ENCODE data around the gene OR11H1. TPM values are rescaled to one million over a fixed set of nuclear protein-coding genes. Genes with fewer than 3 reads are reported as not detected.
"Not testable (repeated sequence)": the region's sequence is repeated elsewhere in the genome, so short reads cannot be mapped to it uniquely, and the experiment has no call there.

OR11H1 gene, protein sequence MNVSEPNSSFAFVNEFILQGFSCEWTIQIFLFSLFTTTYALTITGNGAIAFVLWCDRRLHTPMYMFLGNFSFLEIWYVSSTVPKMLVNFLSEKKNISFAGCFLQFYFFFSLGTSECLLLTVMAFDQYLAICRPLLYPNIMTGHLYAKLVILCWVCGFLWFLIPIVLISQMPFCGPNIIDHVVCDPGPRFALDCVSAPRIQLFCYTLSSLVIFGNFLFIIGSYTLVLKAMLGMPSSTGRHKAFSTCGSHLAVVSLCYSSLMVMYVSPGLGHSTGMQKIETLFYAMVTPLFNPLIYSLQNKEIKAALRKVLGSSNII
- total RNA-seq (2013) = not detected
- polyA plus RNA-seq (not detected), polyA minus RNA-seq (not detected in 2 replicates), total RNA-seq (0 reads per million in 11 experiments)

DNA sequence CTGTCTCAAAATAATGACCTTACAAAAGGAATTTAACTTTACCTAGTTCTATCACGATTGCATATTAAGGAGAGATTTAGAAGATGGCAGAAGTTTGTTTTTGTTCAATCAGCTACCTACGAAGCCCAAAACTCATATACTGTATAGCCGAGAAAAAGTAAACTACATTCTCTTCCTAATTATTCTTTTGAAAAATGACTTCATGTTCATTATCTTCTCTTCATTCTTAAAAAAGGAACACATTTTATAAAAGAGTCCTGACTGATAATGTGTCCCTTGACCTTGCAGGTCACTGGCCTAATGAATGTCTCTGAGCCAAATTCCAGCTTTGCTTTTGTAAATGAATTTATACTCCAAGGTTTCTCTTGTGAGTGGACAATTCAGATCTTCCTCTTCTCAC is at the start of gene OR11H1:
Gene OR11H1 (plus strand): TSS at position 301 of the 400 bp plus-strand sequence. CDS start 0 bp downstream, at position 301.
- H3K4me3 Mint-ChIP-seq; H3K9me3 Mint-ChIP-seq; H3K27ac ChIP-seq (ENCODE audit: low read depth in 1 of 2, low read length in 2 of 2); H3K9ac ChIP-seq (ENCODE audit: insufficient read depth, low read length, poor library complexity, severe bottlenecking); H3K9me3 ChIP-seq (replicated peaks in 1 of 2; ENCODE audit: control insufficient read depth in 1 of 2, insufficient read depth in 1 of 2, low read length in 2 of 2); H2AFZ ChIP-seq (ENCODE audit: insufficient read depth, low read depth, low read length, poor library complexity, severe bottlenecking); H3K27ac Mint-ChIP-seq; H3K4me3 ChIP-seq (replicated peaks in 1 of 3; ENCODE audit: low read depth in 2 of 3, low read length in 3 of 3); intact Hi-C loops (cut with micrococcal nuclease); H4K20me1 ChIP-seq (ENCODE audit: insufficient read depth, low read length); H3K36me3 ChIP-seq (replicated peaks in 1 of 2; ENCODE audit: control insufficient read depth in 1 of 2, insufficient read depth in 2 of 2, low read length in 2 of 2); H3K27me3 Mint-ChIP-seq (ENCODE audit: low read depth in 3 of 3); H3K36me3 Mint-ChIP-seq; H3K4me2 ChIP-seq (replicated peaks; ENCODE audit: extremely low read depth, low read length, poor library complexity, severe bottlenecking); H3K4me1 ChIP-seq (ENCODE audit: control insufficient read depth in 1 of 2, insufficient read depth in 2 of 2, low read length in 2 of 2); H3K79me2 ChIP-seq (ENCODE audit: insufficient read depth, low read length); DNase-seq; H3K27me3 ChIP-seq (ENCODE audit: control insufficient read depth in 2 of 2, insufficient read depth in 2 of 2, low read length in 2 of 2); H3K4me1 Mint-ChIP-seq: not testable (repeated sequence)
- no CpG with 5 or more reads among the region's 3 CpGs for WGBS (ENCODE audit: insufficient coverage)

DNA sequence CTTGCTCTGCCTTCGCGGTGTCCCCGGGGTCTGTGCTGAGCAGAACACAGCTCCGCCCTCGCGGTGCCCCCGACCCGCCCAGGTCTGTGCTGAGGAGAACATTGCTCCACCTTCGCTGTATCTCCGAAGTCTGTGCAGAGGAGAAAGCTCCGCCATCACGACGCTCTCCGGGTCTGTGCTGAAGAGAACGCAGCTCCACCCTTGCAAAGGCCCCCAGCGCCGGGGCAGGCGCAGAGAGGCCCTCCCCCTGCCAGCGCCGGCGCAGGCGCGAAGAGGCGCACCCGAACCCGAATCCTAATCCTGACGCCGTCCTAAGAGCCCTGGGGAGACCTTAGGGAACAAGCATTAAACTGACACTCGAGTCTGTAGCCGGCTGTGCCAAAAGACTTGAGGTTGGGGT is 18.0 kb upstream of the OR11H1 start:
- H3K9ac ChIP-seq (ENCODE audit: insufficient read depth, low read length, poor library complexity, severe bottlenecking); H3K4me3 ChIP-seq (replicated peaks in 1 of 3; ENCODE audit: low read depth in 2 of 3, low read length in 3 of 3); DNase-seq; intact Hi-C loops (cut with micrococcal nuclease); H3K36me3 Mint-ChIP-seq; H3K4me2 ChIP-seq (replicated peaks; ENCODE audit: extremely low read depth, low read length, poor library complexity, severe bottlenecking); H3K27ac ChIP-seq (ENCODE audit: low read depth in 1 of 2, low read length in 2 of 2); H3K36me3 ChIP-seq (replicated peaks in 1 of 2; ENCODE audit: control insufficient read depth in 1 of 2, insufficient read depth in 2 of 2, low read length in 2 of 2); H3K4me3 Mint-ChIP-seq; H3K4me1 ChIP-seq (ENCODE audit: control insufficient read depth in 1 of 2, insufficient read depth in 2 of 2, low read length in 2 of 2); H2AFZ ChIP-seq (ENCODE audit: insufficient read depth, low read depth, low read length, poor library complexity, severe bottlenecking); H3K27me3 Mint-ChIP-seq (ENCODE audit: low read depth in 3 of 3); H3K27me3 ChIP-seq (ENCODE audit: control insufficient read depth in 2 of 2, insufficient read depth in 2 of 2, low read length in 2 of 2); H3K9me3 ChIP-seq (replicated peaks in 1 of 2; ENCODE audit: control insufficient read depth in 1 of 2, insufficient read depth in 1 of 2, low read length in 2 of 2); H3K9me3 Mint-ChIP-seq; H3K79me2 ChIP-seq (ENCODE audit: insufficient read depth, low read length); H3K27ac Mint-ChIP-seq; H4K20me1 ChIP-seq (ENCODE audit: insufficient read depth, low read length); H3K4me1 Mint-ChIP-seq: not testable (repeated sequence)
- WGBS (ENCODE audit: insufficient coverage) = 37% methylated on average over 5 of the region's 30 CpGs

DNA sequence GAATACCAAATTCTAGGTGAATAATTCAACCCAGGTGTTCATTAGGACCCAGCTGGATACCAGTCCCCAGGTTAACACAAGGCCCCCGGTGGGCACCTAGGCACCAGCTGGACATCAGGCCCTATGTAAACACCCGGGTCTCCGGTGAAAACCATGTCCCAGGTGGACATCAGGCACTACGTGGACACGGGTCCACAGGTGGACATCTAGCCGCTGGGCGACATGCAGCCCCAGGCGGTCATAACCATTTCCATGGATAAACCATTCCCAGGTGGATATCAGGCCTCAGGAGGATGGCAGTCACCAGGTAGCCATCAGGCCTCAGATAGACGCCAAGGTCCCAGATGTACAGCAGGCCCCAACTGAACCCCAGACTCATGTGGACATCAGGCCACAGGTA is 12.1 kb upstream of the OR11H1 start:
- H3K9me3 Mint-ChIP-seq; H3K27ac Mint-ChIP-seq; H3K4me3 Mint-ChIP-seq; H4K20me1 ChIP-seq (ENCODE audit: insufficient read depth, low read length); H2AFZ ChIP-seq (ENCODE audit: insufficient read depth, low read depth, low read length, poor library complexity, severe bottlenecking); H3K4me1 ChIP-seq (ENCODE audit: control insufficient read depth in 1 of 2, insufficient read depth in 2 of 2, low read length in 2 of 2); H3K27me3 Mint-ChIP-seq (ENCODE audit: low read depth in 3 of 3); H3K9me3 ChIP-seq (replicated peaks in 1 of 2; ENCODE audit: control insufficient read depth in 1 of 2, insufficient read depth in 1 of 2, low read length in 2 of 2); H3K27me3 ChIP-seq (ENCODE audit: control insufficient read depth in 2 of 2, insufficient read depth in 2 of 2, low read length in 2 of 2); H3K36me3 Mint-ChIP-seq; H3K4me2 ChIP-seq (replicated peaks; ENCODE audit: extremely low read depth, low read length, poor library complexity, severe bottlenecking); intact Hi-C loops (cut with micrococcal nuclease); H3K4me1 Mint-ChIP-seq; H3K9ac ChIP-seq (ENCODE audit: insufficient read depth, low read length, poor library complexity, severe bottlenecking); H3K4me3 ChIP-seq (replicated peaks in 1 of 3; ENCODE audit: low read depth in 2 of 3, low read length in 3 of 3); H3K79me2 ChIP-seq (ENCODE audit: insufficient read depth, low read length); H3K36me3 ChIP-seq (replicated peaks in 1 of 2; ENCODE audit: control insufficient read depth in 1 of 2, insufficient read depth in 2 of 2, low read length in 2 of 2); H3K27ac ChIP-seq (ENCODE audit: low read depth in 1 of 2, low read length in 2 of 2): not testable (repeated sequence)
- WGBS (ENCODE audit: insufficient coverage) = 100% methylated on average over 2 of the region's 9 CpGs
- peak in 1 of 3 donors; percentile 0 for DNase-seq

DNA sequence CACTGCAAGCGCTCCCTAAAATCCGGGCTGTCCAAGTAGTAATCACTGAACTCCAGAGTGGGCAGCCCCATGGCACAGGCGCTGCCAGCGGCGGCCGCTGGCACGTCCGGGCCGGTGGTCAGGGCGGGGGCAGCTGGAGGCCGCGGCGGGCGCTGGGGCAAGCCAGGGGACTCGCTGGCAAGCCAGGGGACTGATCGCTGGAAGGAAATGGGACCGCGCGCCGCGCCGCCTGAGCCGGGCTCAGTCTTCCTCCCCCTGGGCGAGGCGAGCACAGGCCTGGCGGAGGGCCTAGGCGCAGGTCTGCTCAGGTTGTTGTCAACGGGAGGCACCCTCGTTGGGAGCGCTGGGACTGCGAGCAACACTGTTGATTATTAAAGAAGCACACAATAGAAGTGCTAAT is 25.8 kb downstream of the OR11H1 start:
- H3K27me3 Mint-ChIP-seq (ENCODE audit: low read depth in 3 of 3); intact Hi-C loops (cut with micrococcal nuclease); H3K4me3 ChIP-seq (replicated peaks in 1 of 3; ENCODE audit: low read depth in 2 of 3, low read length in 3 of 3); H3K27me3 ChIP-seq (ENCODE audit: control insufficient read depth in 2 of 2, insufficient read depth in 2 of 2, low read length in 2 of 2); H3K36me3 Mint-ChIP-seq; H4K20me1 ChIP-seq (ENCODE audit: insufficient read depth, low read length); H3K27ac ChIP-seq (ENCODE audit: low read depth in 1 of 2, low read length in 2 of 2); H3K36me3 ChIP-seq (replicated peaks in 1 of 2; ENCODE audit: control insufficient read depth in 1 of 2, insufficient read depth in 2 of 2, low read length in 2 of 2); H3K4me2 ChIP-seq (replicated peaks; ENCODE audit: extremely low read depth, low read length, poor library complexity, severe bottlenecking); H3K27ac Mint-ChIP-seq; H3K9me3 ChIP-seq (replicated peaks in 1 of 2; ENCODE audit: control insufficient read depth in 1 of 2, insufficient read depth in 1 of 2, low read length in 2 of 2); H3K79me2 ChIP-seq (ENCODE audit: insufficient read depth, low read length); H3K4me1 Mint-ChIP-seq; DNase-seq; H2AFZ ChIP-seq (ENCODE audit: insufficient read depth, low read depth, low read length, poor library complexity, severe bottlenecking); H3K9ac ChIP-seq (ENCODE audit: insufficient read depth, low read length, poor library complexity, severe bottlenecking); H3K9me3 Mint-ChIP-seq; H3K4me3 Mint-ChIP-seq; H3K4me1 ChIP-seq (ENCODE audit: control insufficient read depth in 1 of 2, insufficient read depth in 2 of 2, low read length in 2 of 2): not testable (repeated sequence)
- 64% methylated on average over 11 of the region's 31 CpGs for WGBS (ENCODE audit: insufficient coverage)

Measured in CD14-positive monocyte (primary cell).